Astrocyte of the cerebellum (primary cell): ENCODE measurements around the gene UQCC2.

Experiments used
- DNase-seq: peaks from one replicate; pipeline ENCODE4 v3.0.0-alpha.2; 2011; ENCODE audit warnings: low read depth
- H3K4me3 ChIP-seq: 2 replicates; pipeline ENCODE4 v1.5.1; 2011; ENCODE audit warnings: mild to moderate bottlenecking, low read depth, low read length, moderate library complexity
- in situ Hi-C: cut with HindIII; loops from 2 replicates; pipeline ENCODE4 v1.10.0; 2017; ENCODE audit warnings: low sequenced_read_pairs
- TF ChIP-seq, protein P1 (sequence below): IDR thresholded peaks from 2 replicates; pipeline ENCODE4 v1.5.1; 2012; ENCODE audit warnings: low read length, low read depth, moderate library complexity, mild to moderate bottlenecking; ENCODE audit errors: missing control alignments

UQCC2 gene

DNA sequence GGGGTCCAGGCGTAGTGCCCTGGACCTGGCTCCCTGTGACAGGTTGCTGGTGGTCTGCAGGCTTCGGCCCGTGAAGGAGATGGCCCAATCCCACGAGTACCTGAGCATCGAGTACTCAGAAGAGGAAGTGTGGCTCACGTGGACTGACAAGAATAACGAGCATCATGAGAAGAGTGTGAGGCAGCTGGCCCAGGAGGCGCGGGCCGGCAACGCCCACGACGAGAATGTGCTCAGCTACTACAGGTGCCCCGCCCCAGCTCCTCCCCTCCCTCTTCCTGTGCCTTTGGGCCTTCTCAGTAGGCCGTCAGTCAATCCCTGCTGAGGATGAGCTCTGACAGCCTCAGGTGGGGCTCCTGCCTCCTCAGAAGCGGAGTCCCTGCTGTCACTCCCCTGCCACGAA, 42.6 kb downstream of the UQCC2 start:
- no peak for DNase-seq
- TF ChIP-seq, protein P1, sequence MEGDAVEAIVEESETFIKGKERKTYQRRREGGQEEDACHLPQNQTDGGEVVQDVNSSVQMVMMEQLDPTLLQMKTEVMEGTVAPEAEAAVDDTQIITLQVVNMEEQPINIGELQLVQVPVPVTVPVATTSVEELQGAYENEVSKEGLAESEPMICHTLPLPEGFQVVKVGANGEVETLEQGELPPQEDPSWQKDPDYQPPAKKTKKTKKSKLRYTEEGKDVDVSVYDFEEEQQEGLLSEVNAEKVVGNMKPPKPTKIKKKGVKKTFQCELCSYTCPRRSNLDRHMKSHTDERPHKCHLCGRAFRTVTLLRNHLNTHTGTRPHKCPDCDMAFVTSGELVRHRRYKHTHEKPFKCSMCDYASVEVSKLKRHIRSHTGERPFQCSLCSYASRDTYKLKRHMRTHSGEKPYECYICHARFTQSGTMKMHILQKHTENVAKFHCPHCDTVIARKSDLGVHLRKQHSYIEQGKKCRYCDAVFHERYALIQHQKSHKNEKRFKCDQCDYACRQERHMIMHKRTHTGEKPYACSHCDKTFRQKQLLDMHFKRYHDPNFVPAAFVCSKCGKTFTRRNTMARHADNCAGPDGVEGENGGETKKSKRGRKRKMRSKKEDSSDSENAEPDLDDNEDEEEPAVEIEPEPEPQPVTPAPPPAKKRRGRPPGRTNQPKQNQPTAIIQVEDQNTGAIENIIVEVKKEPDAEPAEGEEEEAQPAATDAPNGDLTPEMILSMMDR: no peak
- in situ Hi-C loops: no loop called here
- H3K4me3 ChIP-seq: no peak overlapping the region

DNA sequence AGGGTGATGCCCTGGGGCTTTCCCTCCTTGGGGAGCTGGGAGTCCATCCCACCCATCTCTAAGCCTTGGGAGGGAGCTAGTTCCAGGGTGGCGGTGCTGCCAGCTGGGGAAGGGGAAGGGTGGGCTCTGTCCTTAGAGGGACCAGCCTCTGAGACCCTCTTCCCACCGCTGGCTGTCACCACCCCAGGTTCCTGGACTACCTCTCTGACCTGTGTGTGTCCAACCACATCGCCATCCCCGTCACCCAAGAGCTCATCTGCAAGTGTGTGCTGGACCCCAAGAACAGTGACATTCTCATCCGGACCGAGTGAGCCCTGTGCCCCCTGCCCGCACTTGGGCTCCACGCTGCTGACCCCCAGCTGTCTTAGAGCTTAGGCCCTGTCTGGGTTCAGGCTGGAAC, 43.2 kb downstream of the UQCC2 start:
- in situ Hi-C loops: no loop called here

DNA sequence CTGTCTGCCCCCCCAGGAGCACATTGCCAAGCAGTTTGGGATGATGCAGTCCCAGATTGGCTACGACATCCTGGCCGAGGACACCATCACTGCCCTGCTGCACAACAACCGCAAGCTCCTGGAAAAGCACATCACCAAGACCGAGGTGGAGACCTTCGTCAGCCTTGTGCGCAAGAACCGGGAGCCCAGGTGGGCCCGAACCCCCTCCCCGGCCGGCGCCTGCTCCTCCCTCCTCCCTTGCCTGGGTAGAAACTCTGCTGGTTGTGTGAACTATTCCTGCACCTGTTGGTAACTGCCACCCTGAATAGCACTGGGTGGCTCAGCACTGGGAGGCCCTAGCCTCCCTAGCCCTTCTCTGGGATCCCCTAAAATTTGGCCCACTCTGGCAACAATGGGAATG, 43.7 kb downstream of the UQCC2 start:
- TF ChIP-seq, protein P1: no peak
- in situ Hi-C loops: no loop called here
- DNase-seq: no peak
- no peak overlapping the region for H3K4me3 ChIP-seq

More for the DNA sequence above, 43.2 kb downstream of the UQCC2 start:
- no peak overlapping the region for H3K4me3 ChIP-seq
- TF ChIP-seq, protein P1: no peak
- no peak for DNase-seq

DNA sequence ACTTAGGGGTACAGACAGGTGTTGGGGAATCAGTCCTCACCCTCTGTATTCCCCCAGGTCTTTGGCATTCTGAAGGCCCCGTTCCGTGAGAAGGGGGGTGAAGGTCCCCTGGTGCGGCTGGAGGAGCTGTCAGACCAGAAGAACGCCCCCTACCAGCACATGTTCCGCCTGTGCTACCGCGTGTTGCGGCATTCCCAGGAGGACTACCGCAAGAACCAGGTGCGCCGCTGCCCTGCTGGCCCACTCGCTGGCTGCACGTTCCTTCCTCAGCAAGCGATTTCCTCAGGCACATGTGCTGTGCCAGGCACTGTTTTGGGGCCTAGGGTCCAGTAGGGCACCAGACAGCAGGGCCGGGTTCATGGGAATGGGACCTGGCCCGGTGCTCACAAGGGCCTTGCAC, 44.4 kb downstream of the UQCC2 start:
- TF ChIP-seq, protein P1: no peak
- DNase-seq: no peak
- no peak overlapping the region for H3K4me3 ChIP-seq
- in situ Hi-C loops: no loop called here

DNA sequence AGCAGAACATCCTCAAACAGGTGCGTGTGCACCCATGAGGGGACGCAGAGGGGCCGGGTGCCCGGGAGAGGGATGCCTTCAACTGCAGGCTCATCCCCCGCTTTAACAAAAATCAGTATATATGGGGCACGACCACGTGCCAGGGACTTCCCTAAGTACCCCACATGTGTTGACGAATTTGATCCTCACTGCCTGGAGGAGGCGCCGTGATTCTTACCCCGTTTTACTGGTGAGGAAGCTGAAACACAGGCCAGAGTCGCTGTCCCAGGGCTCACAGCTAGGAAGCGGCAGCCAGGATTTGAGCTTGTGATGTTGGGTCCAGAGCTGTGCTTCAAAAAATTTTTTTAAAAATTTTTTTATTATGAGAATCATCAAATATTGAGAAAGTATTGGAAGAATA, 45.5 kb downstream of the UQCC2 start:
- in situ Hi-C loops: no loop called here
- DNase-seq: no peak

DNA sequence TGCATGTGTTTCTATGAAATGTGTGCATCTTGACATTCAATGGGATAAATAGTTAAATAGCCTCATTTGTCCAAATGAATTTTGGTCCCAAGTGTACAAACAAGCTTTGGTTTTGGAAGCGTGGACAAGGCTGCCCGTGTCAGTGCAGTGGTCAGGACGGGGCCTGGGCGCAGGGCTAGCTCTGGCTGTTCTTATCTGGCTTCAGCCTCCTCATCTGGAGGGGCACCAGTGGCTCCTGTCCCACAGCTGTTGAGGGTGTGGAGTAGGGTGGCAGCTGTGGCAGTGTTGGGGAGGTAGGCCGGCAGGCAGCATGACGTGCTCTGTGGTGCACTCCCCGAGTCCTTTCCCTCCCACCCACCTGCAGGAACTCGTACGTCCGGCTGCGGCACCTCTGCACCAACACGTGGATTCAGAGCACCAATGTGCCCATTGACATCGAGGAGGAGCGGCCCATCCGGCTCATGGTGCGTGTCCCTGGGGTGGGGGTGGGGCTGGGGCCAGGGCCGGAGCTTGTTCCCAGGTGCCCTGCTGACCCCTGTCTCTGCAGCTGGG, 46.9 kb downstream of the UQCC2 start:
- no peak for DNase-seq
- no peak overlapping the region for H3K4me3 ChIP-seq
- TF ChIP-seq, protein P1: no peak
- in situ Hi-C loops: loop anchor here (5.0 kb wide), 1 partner anchor 77 kb away; no protein-coding TSS in a partner anchor

More for the DNA sequence above, 45.5 kb downstream of the UQCC2 start:
- H3K4me3 ChIP-seq: no peak overlapping the region
- TF ChIP-seq, protein P1: no peak
